HG02642 (cell line): ENCODE measurements around the gene PRKCB.
"Not testable (repeated sequence)": the region's sequence is repeated elsewhere in the genome, so short reads cannot be mapped to it uniquely, and the experiment has no call there.

Experiments used
- ATAC-seq: cut with Tn5 transposase; IDR thresholded peaks from one replicate; pipeline ENCODE4 v1.9.1; 2021; ENCODE audit warnings: mild to moderate bottlenecking; ENCODE audit not compliant: unreplicated experiment, poor library complexity

PRKCB gene

DNA sequence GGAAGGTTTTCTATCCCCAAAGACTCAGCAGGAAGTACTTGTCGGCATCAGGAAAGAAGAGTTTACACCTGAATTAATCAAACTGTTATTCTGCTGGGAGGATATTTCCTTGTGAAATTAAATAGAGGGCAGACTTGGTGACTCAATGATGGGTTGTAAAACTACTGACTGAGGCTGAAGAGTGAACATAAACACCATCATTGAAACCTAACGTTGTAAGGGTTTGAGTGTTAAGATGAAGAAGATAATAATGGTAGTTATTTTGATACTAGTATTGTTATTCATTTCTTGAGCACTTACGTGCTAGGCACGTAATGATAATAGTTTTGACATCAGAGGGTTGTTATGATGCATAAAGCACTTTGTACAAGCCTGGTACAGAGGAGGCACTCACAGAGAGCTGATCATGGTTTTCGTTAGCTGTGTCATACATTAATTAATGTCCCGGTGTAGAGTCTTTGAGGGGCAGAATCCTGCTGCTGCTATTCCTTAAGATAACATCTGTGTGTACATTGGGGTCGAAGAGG is 356.2 kb downstream of the PRKCB start:
- ATAC-seq: no peak

DNA sequence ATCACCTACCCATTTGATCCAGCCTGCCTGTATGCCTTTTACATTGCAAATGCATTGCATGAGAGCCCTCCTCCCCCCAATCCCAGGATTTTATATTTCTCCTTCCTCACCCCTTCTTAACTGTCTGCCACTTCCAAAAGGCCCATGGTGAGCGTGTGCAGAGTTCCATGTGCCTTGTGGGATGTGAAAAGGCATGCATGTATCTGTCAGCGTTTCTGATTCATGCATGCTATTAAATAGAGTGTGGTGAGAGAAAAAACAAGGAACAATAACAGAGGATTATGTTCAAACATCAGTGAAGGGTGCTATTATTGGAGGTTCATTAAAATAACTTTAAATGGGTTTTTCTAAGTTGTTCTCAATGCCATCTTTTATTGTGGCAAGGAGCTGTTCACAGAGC is 359.4 kb downstream of the PRKCB start:
- no peak for ATAC-seq

DNA sequence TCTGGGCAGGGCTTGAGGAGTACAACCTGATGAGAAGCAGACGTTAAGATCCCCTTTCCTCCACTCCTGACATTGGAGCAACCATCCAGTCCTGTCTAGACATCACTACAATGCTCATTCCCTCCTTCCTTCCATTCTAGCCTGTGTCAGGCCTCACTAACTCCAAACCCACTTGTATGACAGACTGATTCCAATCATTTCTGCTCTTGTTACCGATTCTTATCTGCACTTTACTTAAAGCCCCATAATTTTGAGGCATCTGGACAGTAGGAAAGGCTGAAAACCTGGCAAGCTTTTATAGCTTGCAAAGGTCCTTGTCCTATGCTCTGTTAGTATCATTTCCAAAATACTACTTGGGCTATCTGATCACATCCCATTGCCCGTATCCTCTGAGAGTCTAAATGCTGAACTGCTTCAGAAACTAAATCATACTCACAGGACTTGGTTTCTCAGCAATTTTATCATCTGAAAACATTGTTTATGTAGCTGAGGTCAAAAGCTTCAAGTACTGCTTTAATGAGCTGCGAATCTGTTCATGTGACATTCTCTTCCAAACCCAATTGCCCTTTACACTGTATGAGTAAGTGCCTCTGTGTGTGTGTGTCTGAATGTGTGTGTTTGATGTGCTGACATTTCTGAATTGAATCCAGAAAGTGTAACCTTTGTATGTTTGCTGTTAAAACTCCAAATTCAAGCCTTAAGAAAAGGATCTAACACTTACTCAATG is 363.2 kb downstream of the PRKCB start:
- no peak for ATAC-seq

DNA sequence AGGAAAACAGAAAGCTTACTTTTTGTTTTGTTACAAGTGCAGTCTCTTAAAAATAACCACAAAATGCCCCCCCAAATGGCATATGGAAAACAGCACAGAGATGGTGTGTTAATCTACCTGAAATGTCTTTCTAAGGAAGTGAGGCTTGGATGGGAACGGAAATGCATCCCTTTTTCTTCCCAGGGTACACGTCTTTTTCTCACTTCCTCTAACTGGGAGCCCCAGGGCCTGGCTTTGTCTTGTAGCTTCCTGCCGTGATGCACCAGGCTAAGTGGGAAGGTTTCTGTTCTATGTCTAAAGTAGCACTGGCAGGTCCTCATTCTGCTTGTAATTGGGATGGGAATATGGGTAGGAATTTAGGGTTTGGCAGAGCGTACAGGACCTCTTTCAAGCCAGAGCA is 367.9 kb downstream of the PRKCB start:
- ATAC-seq: no peak

DNA sequence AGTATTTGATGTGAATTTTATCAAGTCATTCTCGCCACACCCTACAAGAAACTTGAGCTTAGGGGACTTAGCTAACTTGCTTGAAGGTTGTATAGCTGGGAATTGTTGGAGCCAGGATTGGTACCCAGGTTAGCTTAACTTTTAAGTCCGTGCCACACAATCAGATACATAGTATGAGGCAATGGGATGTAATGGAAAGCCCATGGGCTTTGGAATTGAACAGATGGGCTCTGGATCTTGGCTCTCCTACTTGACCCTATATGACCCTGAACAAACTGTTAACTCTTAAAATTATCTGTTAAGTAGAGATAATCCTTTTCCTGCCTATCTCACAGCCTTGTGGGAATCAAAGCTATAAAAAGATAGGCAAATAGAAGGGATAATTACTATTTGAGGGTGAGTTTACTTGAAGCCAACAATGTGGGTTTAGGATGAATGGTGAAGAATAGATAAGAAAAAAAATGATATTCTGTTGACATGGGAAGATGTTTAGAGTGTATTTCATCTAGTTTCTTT is 368.4 kb downstream of the PRKCB start:
- ATAC-seq: no peak

DNA sequence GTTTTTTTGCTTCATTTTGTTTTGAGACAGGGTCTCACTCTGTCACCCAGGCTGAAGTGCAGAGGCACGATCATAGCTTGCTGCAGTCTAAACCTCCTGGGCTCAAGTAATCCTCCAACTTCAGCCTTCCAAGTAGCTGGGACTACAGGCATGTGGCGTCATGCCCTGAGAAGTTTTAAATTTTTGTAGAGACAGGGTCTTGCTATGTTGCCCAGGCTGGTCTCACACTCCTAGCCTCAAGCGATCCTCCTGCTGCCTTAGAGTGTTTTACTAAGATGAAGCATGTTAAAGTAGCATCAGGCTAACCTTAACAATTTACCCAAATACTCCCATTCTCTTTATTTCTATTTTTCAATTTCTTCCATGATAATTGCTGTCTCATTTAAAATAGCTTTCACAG is 371.1 kb downstream of the PRKCB start:
- no peak for ATAC-seq

DNA sequence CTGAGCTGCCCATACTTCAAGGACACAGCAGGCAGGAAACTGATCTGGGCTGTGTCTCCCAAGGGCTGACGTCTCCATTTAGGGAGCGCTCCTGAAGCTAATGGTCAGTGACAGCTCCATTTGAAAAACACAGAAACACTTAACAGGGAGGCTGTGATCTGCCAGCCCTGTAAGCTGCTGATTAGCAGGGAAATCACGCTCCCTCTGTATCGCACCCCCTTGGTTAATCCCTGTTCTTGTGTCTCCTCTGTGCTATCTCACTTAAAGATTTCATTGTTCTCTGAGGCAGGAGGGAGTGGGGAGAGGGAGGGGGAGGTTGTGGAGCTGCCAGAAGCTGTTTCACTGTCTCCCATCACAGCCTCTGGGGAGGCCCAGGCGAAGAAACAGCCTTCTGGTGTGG is 372.9 kb downstream of the PRKCB start:
- ATAC-seq: no peak

DNA sequence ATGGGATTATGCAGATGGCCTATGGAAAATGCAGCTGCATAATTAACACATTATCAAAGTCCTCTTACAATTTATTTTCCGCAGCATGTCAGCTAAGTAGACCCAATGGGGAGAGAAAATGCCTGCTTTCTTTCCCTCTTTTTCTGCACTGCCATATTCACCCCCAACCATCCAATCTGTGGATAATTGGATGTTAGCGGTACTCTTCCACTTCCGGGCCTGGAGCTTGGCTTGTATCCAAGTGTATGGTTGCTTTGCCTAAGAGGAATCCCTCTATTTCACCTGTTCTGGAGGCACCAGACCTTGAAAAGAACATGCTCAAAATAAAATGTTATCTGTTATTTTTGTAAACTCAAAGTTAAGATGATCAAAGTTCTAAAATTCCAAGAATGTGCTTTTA is 379.2 kb downstream of the PRKCB start:
- no peak for ATAC-seq

DNA sequence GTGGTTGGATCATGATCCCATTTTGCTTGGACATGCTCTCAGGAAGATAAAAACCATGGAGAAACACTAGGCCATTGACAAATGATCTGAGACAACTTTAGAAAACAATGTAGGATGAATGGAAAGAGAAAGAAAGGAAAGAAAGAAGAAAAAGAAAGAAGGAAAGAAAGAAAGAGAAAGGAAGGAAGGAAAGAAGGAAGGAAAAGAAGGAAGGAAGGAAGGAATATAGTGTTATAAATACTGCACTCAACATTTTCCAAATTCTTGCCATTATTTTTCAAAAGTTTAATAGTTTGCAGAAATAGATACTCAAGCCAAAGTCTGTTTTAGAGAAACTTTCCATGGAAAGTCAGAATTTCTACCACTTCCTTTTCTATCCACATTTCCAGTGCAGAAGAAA is 381.2 kb downstream of the PRKCB start:
- no peak for ATAC-seq

DNA sequence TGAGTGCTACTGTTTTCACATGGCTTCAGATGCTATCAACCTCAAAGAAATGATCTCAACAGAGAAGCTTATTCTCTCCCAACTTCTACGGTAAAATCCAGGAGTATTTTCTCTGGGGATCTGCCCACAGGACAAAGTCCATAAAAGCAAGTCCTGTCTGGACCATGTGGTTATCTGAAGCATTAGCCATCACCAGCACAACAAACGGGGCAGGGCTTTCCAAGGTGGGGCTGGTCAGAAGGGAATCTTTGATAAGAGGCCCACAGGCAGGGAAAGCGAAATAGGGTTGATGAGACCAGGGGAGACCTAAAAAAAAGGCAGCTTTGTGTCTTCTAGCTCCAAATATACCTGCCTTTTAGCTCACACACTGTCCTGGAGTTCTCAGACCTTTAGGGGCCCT is 381.7 kb downstream of the PRKCB start:
- no peak for ATAC-seq

DNA sequence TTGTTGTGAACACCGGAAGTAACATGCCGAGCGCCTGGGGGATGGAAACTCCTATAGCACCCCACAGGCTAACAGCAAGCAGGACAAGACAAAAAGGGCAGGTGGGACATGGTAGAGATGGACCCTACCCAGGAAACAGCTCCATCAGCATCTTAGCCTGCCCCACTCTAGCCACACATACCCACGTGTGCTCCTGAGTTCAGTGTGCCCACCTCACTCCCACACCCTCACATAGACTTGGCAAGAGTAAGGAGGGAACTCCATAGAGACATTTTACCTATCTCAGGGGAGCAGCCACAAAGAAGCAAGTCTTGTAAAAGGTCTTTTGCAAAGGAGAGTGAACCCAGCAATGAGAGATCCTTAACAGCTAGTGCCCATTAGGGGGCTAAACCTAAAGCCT is 382.5 kb downstream of the PRKCB start:
- ATAC-seq: no peak

DNA sequence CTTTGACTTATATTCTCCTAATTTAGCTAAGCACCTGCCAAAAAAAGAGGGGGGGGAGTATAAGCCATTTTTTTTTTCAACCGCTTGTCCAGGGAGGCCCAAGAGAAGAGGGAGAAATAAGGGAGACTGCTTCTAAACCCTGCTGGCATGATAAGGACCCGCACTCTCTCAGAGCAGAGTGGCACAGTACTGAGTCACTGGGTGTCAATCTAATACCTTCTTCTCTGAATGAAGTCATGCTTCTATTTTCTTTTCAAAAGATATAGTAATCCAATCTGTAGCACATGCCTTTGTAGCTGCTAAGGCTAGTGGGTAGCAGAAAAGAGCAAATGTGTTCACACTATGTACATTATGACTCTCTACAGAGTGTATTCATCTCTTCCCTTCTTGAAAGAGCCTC is 385.4 kb downstream of the PRKCB start:
- no peak for ATAC-seq

DNA sequence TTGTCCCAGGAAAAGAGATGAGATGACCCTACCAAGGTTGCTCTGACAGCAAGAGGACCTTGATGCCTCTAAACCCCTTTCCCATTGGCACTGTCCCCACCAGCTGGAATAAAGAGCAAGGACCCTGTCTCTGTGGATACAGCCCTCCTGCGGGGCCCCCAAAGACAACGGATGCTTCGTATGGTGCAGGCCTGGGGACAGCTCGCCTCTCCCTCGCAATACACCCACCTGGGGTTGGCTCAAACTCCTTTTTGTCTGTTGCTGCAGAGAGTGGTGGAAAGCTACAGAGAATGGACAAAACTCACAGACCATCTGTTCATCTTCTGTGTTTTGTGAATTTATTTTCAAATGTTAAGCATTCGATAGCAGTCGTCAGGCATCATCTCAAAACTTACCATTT is 392.7 kb downstream of the PRKCB start:
- no peak for ATAC-seq

DNA sequence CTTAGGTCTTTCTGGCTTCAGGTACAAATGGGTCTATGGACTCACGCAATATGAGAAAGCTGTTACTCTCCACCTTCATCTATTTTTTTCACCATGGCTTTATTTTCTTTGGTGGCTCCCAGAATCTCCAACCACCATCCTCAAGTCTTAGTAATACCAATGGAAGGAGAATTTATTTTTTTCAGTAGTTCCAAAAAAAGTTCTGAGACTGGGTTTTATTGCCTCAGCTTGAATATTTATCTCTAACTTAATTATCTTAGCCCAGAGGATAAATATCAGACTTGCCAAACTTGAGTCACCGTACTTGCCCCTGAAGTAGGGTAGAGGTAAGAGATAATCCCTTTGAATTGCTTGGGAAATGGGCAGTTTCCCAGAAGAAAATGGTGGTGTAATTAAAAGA is 397.2 kb downstream of the PRKCB start:
- ATAC-seq: no peak

DNA sequence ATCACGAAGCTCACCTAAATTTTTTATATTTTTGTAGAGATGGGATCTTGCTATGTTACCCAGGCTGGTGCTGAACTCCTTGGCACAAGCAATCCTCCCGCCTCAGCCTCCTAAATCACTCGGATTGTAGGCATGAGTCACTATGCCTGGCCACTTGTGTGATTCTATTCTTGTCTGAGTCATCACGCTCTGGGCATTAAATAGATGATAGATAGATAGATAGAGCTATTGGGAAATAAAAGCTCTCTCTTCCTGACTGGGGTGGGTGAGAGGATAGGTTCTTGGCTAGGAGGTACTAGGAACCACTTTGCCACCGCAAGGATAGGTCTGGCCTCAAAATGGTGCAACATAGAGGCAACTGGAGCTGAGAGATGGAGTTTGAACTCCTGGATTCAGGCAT is 399.0 kb downstream of the PRKCB start:
- no peak for ATAC-seq

DNA sequence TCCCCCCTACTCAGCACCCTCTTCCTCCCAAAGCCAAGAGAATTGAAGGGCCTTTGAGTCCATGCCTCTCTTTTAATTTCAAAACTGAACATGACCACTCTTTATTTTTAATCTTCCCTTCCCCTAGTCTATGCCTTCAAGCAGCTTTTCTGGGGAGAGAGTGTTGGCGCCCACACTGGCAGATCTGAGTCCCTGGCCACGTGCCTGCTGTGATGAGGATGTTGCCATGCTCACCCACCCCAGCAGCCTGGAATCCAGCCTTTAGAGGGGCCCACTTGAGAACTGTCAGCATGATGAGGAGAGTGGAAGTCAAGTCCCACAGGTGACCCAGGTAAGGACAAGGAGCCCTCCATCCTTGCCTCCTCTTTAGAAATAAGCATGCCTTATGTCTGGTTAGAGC is 400.0 kb downstream of the PRKCB start:
- no peak for ATAC-seq

DNA sequence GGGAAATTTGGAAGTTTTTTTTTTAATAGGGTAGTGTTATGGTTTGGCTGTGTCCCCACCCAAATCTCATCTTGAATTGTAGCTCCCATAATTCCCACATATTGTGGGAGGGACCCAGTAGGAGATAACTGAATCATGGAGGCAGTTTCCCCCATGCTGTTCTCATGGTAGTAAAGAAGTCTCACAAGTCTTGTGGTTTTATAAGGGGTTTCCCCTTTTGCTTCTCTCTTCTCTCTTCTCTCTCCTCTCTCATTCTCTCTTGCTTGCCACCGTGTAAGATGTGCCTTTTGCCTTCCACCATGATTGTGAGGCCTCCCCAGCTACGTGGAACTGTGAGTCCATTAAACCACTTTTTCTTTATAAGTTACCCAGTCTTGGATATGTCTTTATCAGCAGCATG is 403.1 kb downstream of the PRKCB start:
- ATAC-seq: not testable (repeated sequence)

DNA sequence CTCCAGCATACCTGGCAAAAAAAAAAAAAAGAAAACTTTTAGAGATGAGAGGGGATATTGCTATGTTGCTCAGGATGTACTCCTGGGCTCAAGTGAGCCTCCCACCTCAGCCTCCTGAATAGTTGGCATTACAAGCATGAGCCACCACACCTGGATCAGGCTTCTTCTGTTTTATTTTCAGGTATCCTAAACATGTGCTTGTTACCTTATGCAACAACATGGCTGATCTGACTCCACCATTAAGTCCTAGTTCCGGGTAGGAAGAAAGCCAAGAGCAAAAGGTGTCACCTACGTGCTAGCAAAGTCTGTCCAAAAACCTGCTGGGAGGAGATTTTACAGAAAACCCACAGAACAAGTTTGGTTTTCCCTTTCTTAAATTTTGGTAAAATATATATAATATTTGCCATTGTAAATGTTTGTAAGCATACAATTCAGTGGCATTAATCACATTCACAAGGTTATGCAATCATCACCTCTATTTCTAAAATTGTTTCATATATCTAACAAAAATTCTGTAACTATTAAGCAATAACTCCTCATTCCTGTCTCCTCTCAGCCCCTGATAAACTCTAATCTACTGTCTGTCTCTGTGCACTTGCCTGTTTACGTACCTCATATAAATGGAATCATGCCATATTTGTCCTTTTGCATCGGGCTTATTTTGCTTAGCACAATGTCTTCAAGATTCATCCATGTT is 411.3 kb downstream of the PRKCB start:
- ATAC-seq: no peak

DNA sequence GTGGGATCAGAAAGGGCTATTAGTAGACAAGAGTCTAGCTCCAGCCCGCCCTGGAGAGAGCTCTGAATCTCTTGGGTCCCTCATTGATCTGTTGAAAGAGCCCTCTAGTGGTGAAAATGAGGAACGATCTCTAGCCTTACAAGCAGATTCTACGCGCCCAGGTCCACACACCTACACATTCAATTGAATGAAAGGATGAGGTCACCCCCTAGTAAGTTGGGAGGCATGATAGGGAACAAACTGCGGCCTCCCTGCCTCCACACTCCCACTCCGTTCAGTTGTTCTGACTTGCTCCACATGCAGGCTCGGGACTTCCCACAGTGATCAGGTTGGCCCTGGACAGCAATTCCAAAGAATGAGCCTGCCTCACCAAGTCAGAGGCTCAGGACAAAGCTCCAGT is 417.4 kb downstream of the PRKCB start:
- ATAC-seq: no peak

DNA sequence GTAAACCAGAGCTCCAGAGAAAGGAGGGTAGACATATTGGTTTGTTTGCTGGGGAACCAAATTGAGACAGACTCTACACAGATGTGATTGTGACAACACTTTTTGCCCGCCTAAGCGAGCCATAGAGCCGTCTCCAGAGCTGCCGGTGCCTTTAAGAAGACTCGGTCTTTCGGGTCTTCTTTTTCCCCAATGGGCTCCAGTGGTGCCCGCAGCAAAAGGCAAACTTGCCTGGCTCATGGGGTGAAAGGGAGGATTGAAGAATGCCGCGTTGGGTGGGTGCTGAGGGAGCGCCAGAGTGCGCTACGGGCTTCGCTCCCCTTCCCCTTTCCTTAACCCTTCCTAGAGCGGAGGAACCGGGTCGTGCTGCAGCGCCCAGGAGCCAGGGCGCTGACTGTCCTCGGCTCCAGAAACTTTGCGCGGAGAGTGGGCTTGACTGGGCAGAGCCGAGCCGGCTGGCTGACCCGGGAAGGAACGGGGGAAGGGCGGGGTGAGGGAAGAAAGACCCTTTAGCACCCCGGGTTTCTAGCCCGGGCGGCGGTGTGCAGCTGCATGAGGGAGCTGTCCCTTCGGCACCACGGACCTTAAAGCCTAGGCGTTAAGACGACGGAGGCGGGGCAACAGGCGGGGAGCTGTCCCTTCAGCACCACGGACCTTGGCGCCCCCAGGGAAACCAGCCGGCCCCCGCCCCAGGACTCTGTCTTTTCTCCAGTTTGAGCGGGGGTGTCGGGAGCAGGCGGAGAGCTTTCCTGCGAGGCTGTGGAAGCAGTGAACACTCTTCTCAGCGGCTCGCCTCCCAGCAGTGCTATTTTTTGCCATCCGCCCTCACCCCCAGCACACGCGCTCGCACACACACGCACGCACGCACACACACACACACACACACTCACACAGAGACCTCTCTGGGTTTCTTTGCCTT is 419.9 kb downstream of the PRKCB start, which contains the start of gene CACNG3:
Gene CACNG3, plus strand, starts transcription at position 880 of the 916 bp plus-strand sequence. CDS start 420 bp downstream, outside the sequence.
- no peak for ATAC-seq

DNA sequence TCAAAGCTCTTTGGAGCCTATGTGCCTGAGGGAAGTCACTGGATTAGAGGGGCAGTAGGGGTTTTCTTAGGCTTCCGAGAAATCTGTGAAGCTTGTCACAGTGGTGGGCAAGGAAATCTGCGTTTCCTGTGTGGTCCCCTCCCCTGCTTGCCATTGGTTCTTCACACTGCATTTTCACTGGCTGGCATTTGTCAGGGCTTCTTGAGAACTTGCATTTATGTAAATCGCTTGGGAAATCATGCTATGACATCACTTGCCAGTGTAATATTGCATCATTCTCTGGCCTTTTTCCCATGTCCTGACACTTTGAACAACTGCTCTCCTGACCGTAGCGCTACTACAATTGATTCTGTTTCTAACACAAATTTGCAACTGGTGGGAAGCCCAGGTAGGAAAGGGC is 422.2 kb downstream of the PRKCB start:
- ATAC-seq: no peak
